NK-92 treated with Interleukin-12 subunit alpha and Interleukin-12 subunit beta, amount 100 ng/mL, for 24 hours (cell line): ENCODE data around the gene MPIG6B.

Source experiments
- DNase-seq: peaks from one replicate; lab custom pipeline; 2025; lab: John Stamatoyannopoulos, UW

MPIG6B gene

GRCh38 chr6:31721351-31722020 lies 1.7 kb upstream of the MPIG6B start, which contains the start of gene LY6G6C:
LY6G6C (minus strand) TSS chr6:31721746; CDS start chr6:31721679, 67 bp downstream.
- no peak for DNase-seq

- no peak for DNase-seq
These were observed 1.0 kb upstream of the MPIG6B start for GRCh38 chr6:31722173-31722572.

GRCh38 chr6:31723980-31724691 lies 963 bp downstream of the MPIG6B start:
- DNase-seq: no peak

GRCh38 chr6:31725502-31726350 lies 2.6 kb downstream of the MPIG6B start:
- DNase-seq: no peak

GRCh38 chr6:31727034-31727716 lies 4.0 kb downstream of the MPIG6B start:
- DNase-seq: no peak

- no peak for DNase-seq
These were observed 4.8 kb downstream of the MPIG6B start for GRCh38 chr6:31727717-31728671.

GRCh38 chr6:31728767-31729514 lies 5.8 kb downstream of the MPIG6B start, which contains the start of gene DDAH2:
DDAH2 (minus strand) TSS chr6:31729299; CDS start chr6:31729161, 138 bp downstream.
- no peak for DNase-seq

GRCh38 chr6:31729515-31729978 lies 6.4 kb downstream of the MPIG6B start:
- peak; percentile 56 for DNase-seq

GRCh38 chr6:31729979-31730630 lies 6.9 kb downstream of the MPIG6B start:
- peak; percentile 15 for DNase-seq

- DNase-seq: no peak
These were observed 7.5 kb downstream of the MPIG6B start for GRCh38 chr6:31730631-31731086.

GRCh38 chr6:31732029-31732428 lies 8.9 kb downstream of the MPIG6B start:
- DNase-seq: no peak

- DNase-seq: no peak
These were observed 10.6 kb downstream of the MPIG6B start for GRCh38 chr6:31733734-31734133.

- no peak for DNase-seq
These were observed 11.2 kb downstream of the MPIG6B start for GRCh38 chr6:31734247-31734820.

GRCh38 chr6:31734821-31735406 lies 11.7 kb downstream of the MPIG6B start:
- DNase-seq: peak; percentile 81

GRCh38 chr6:31736021-31736767 lies 13.0 kb downstream of the MPIG6B start, which contains the start of gene CLIC1:
CLIC1 (minus strand) TSS chr6:31736530; CDS start chr6:31736300, 230 bp downstream.
- DNase-seq: peak; percentile 88

GRCh38 chr6:31736768-31737314 lies 13.7 kb downstream of the MPIG6B start:
- DNase-seq: no peak

- no peak for DNase-seq
These were observed 14.3 kb downstream of the MPIG6B start for GRCh38 chr6:31737315-31737990.
